H1 (cell line): ENCODE data around the gene PIP5K1B. TPM values are rescaled to one million over a fixed set of nuclear protein-coding genes. Genes with fewer than 3 reads are reported as not detected.

Experiments
- JUN ChIP-seq: IDR thresholded peaks from 2 replicates; pipeline ENCODE4 v1.6.1; 2011; ENCODE audit warnings: low read depth, mild to moderate bottlenecking, improper control_type of control experiment, low read length
- MAFK ChIP-seq: IDR thresholded peaks from 2 replicates; pipeline ENCODE4 v1.6.1; 2012; ENCODE audit warnings: low read depth, mild to moderate bottlenecking, improper control_type of control experiment, low read length
- SIRT6 ChIP-seq: IDR thresholded peaks from one replicate; pipeline ENCODE4 v1.7.1; 2012; ENCODE audit warnings: low read length, inconsistent platforms
- polyA plus RNA-seq, 7 experiments: library from polyadenylated mRNA; depleted of rRNA in 3 of 7; stranded (reverse) in 5 of 7; unstranded in 2 of 7; fragments of >200 nt in 5 of 7; fragments of 200-250 nt in 2 of 7; gene quantifications; 1 replicate in 5 of 7; 2 replicates in 1 of 7; 4 replicates in 1 of 7; pipeline versions ENCODE4 v1.2.1 to v1.2.3, GENCODE V29; 2011 to 2013; ENCODE audit warnings: missing spikeins in 2 of 7, mixed read lengths in 2 of 7
- total RNA-seq: library from RNA; stranded (reverse); fragmentation: NEBNext Ultra II Directional; extraction: Animal tissue kit (Norgen Biotek cat#: 25700); gene quantifications from 2 replicates; pipeline ENCODE4 v1.2.1, GENCODE V29; 2021

The PIP5K1B gene
- total and polyA plus RNA-seq, 2 of the 8 experiments (the other 6 are each of a cell fraction or from before 2014, with no cell fraction given): 4.7 to 7.7 TPM

GRCh38 chr9:68951879-68952659, 247.0 kb downstream of the PIP5K1B start (continued):
- TF ChIP-seq SIRT6 (no peak), JUN (no peak), MAFK (no peak)
